ENCODE measurements around the gene WT1. TPM values are rescaled to one million over a fixed set of nuclear protein-coding genes. Genes with fewer than 3 reads are reported as not detected.

The WT1 gene
- total and polyA plus RNA-seq, 10 of the 15 experiments (the other 5 are each of a cell fraction or from before 2014, with no cell fraction given) = 0.07 to 0.37 (median 0.08) TPM; not detected in 7

DNA sequence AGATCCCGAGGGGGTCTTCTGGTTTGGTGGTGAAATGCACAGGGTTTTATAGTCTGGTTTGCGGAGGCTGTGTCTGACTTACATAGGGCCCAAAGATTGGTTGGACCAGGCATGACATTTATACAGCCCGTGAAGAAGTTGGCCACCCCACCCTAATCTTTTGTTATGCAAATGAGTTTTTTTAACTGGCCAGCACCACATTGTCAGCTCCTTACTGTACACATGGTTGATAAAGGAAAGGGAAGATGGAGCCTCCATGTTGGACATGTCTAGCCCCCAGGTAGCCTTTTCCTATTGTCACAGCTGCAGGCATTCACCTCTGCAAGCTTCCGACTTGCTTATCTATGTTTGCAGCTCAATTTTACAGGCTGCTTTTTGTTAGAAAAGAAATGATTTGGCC is 70.1 kb downstream of the WT1 start:
- Histone ChIP-seq H3K36me3 (ENCODE audit: control insufficient read depth in 2 of 2, insufficient read depth in 2 of 2, low read length in 1 of 2) (no peaks in the 10 kb centered on the region), H2AFZ (ENCODE audit: control insufficient read depth, low read depth, low read length) (no peak overlapping the region), H3K4me2 (ENCODE audit: control insufficient read depth, insufficient read depth) (no peak overlapping the region), H3K27me3 (replicated peaks in 1 of 2; ENCODE audit: control insufficient read depth in 2 of 2, insufficient read depth in 2 of 2, low read length in 1 of 2) (no peaks in the 10 kb centered on the region), H3K79me2 (ENCODE audit: control insufficient read depth, insufficient read depth, low read length) (no peaks in the 10 kb centered on the region), H3K9ac (ENCODE audit: control insufficient read depth, insufficient read depth, low read length) (no peak overlapping the region), H4K20me1 (ENCODE audit: control insufficient read depth, insufficient read depth) (no peaks in the 10 kb centered on the region), H3K27ac (ENCODE audit: control insufficient read depth, insufficient read depth) (no peak overlapping the region), H3K4me1 (ENCODE audit: control insufficient read depth, insufficient read depth, low read length) (no peaks in the 10 kb centered on the region), H3K9me3 (replicated peaks; ENCODE audit: control insufficient read depth, insufficient read depth, low read length) (peaks cover 2% of the 10 kb centered on the region; the same call in 1 of the 3 replicates), H3K4me3 (no peak overlapping the region)
- ChIA-PET POLR2A (no interaction called here), CTCF (interaction anchor here (0.6 to 1.2 kb wide), 3 partner anchors 18 to 227 kb away, joined by 3 read pairs; no protein-coding TSS in a partner anchor), SMC1A (ENCODE audit: uncharacterized antibody, unreplicated experiment) (no interaction called here), RAD21 (ENCODE audit: unreplicated experiment) (no interaction called here)
- intact Hi-C loops (cut with micrococcal nuclease; ENCODE audit: unreplicated experiment) (no loop called here), in situ Hi-C loops (cut with MboI) (no loop called here)
- DNase-seq (ENCODE audit: low read depth, low spot score) (no peak), FAIRE-seq (no peak), ATAC-seq (no peak)
- BruUV-seq (replicated peaks) = no TSS peak
- 49% methylated on average over 4 of the region's 4 CpGs for WGBS (ENCODE audit: insufficient coverage, insufficient replicate concordance, low lambda C conversion rate, missing lambda C conversion rate)
- TF ChIP-seq CHD4 (IDR thresholded peaks at IDR 0.05) (no peak), SIX5 (IDR thresholded peaks at IDR 0.05; ENCODE audit: low read depth, low read length, severe bottlenecking) (no peak), SMAD5 (IDR thresholded peaks at IDR 0.05; ENCODE audit: low read depth) (no peak), YY1 (IDR thresholded peaks at IDR 0.05; ENCODE audit: low read depth, low read length) (no peak), RFX5 (IDR thresholded peaks at IDR 0.05; ENCODE audit: low read depth, low read length) (no peak), SREBF1 (IDR thresholded peaks at IDR 0.05; ENCODE audit: low read length) (no peak), ZNF217 (IDR thresholded peaks at IDR 0.05) (no peak)
- TF ChIP-seq, protein P1, sequence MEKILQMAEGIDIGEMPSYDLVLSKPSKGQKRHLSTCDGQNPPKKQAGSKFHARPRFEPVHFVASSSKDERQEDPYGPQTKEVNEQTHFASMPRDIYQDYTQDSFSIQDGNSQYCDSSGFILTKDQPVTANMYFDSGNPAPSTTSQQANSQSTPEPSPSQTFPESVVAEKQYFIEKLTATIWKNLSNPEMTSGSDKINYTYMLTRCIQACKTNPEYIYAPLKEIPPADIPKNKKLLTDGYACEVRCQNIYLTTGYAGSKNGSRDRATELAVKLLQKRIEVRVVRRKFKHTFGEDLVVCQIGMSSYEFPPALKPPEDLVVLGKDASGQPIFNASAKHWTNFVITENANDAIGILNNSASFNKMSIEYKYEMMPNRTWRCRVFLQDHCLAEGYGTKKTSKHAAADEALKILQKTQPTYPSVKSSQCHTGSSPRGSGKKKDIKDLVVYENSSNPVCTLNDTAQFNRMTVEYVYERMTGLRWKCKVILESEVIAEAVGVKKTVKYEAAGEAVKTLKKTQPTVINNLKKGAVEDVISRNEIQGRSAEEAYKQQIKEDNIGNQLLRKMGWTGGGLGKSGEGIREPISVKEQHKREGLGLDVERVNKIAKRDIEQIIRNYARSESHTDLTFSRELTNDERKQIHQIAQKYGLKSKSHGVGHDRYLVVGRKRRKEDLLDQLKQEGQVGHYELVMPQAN (conservative IDR thresholded peaks at IDR 0.05) = no peak
- TF ChIP-seq, protein P2, sequence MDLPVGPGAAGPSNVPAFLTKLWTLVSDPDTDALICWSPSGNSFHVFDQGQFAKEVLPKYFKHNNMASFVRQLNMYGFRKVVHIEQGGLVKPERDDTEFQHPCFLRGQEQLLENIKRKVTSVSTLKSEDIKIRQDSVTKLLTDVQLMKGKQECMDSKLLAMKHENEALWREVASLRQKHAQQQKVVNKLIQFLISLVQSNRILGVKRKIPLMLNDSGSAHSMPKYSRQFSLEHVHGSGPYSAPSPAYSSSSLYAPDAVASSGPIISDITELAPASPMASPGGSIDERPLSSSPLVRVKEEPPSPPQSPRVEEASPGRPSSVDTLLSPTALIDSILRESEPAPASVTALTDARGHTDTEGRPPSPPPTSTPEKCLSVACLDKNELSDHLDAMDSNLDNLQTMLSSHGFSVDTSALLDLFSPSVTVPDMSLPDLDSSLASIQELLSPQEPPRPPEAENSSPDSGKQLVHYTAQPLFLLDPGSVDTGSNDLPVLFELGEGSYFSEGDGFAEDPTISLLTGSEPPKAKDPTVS (IDR thresholded peaks at IDR 0.05; ENCODE audit: low read depth, low read length) = no peak
- TF ChIP-seq, protein P3, sequence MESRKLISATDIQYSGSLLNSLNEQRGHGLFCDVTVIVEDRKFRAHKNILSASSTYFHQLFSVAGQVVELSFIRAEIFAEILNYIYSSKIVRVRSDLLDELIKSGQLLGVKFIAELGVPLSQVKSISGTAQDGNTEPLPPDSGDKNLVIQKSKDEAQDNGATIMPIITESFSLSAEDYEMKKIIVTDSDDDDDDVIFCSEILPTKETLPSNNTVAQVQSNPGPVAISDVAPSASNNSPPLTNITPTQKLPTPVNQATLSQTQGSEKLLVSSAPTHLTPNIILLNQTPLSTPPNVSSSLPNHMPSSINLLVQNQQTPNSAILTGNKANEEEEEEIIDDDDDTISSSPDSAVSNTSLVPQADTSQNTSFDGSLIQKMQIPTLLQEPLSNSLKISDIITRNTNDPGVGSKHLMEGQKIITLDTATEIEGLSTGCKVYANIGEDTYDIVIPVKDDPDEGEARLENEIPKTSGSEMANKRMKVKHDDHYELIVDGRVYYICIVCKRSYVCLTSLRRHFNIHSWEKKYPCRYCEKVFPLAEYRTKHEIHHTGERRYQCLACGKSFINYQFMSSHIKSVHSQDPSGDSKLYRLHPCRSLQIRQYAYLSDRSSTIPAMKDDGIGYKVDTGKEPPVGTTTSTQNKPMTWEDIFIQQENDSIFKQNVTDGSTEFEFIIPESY (IDR thresholded peaks at IDR 0.05) = no peak

Data from GM12878 (cell line).